ENCODE data around the gene APOBEC3G. TPM values are rescaled to one million over a fixed set of nuclear protein-coding genes. Genes with fewer than 3 reads are reported as not detected.

The APOBEC3G gene
- total and polyA plus RNA-seq, 2 of the 13 experiments (the other 11 are each of a cell fraction or from before 2014, with no cell fraction given), result 3.2 to 4.1 TPM

- H2AFZ ChIP-seq (ENCODE audit: low read length), result no peak overlapping the region
- intact Hi-C loops (cut with micrococcal nuclease; ENCODE audit: unreplicated experiment) (no loop called here), in situ Hi-C loops (cut with HindIII; ENCODE audit: extremely low pct_ligation_motif_present, low pct_unique_long_range_greater_than_20kb) (no loop called here)
- no peaks in the 10 kb centered on the region for H4K20me1 ChIP-seq (ENCODE audit: insufficient read depth, low read length)
- ChIA-PET POLR2A (no interaction called here), CTCF (ENCODE audit: low intra/inter-chr PET ratio, low total read pairs) (no interaction called here)
- H3K36me3 ChIP-seq (replicated peaks in 1 of 2; ENCODE audit: control insufficient read depth in 1 of 2, insufficient read depth in 2 of 2, low read length in 2 of 2), result no peaks in the 10 kb centered on the region
- no TSS peak for BruUV-seq (replicated peaks)
- no peak overlapping the region for H3K9ac ChIP-seq (ENCODE audit: insufficient read depth, low read depth, low read length)
- no peak overlapping the region for H3K4me2 ChIP-seq (ENCODE audit: low read depth, low read length)
- no peak overlapping the region for H3K4me3 ChIP-seq (replicated peaks in 1 of 3; ENCODE audit: insufficient read depth in 1 of 3, low read depth in 2 of 3, low read length in 3 of 3)
- no peaks in the 10 kb centered on the region for H3K9me3 ChIP-seq (ENCODE audit: low read length)
- 17% methylated on average over 1 of the region's 5 CpGs for WGBS (ENCODE audit: low lambda C conversion rate)
- no peak for FAIRE-seq
- ATAC-seq, result no peak; the same call in 2 of the 3 replicates
- no peaks in the 10 kb centered on the region for H3K4me1 ChIP-seq (ENCODE audit: insufficient read depth, low read length)
- TF ChIP-seq ZNF780A (CRISPR knock-in tag; IDR thresholded peaks at IDR 0.05), result no peak
- no peak for TF ChIP-seq ZNF17 (CRISPR knock-in tag; IDR thresholded peaks at IDR 0.05)
- TF ChIP-seq ZNF251 (CRISPR knock-in tag; IDR thresholded peaks at IDR 0.05), result no peak
- TF ChIP-seq ZC3H4 (CRISPR knock-in tag; IDR thresholded peaks at IDR 0.05; ENCODE audit: borderline replicate concordance), result no peak
- no peak for TF ChIP-seq ZNF34 (CRISPR knock-in tag; IDR thresholded peaks at IDR 0.05; ENCODE audit: borderline replicate concordance)
- no peak for TF ChIP-seq ZNF430 (CRISPR knock-in tag; IDR thresholded peaks at IDR 0.05)
- no peak for TF ChIP-seq HDAC2 (CRISPR knock-in tag; IDR thresholded peaks at IDR 0.05)
- no peak for TF ChIP-seq FOXP4 (CRISPR knock-in tag; IDR thresholded peaks at IDR 0.05)
- TF ChIP-seq SETDB1 (CRISPR knock-in tag; IDR thresholded peaks at IDR 0.05; ENCODE audit: borderline replicate concordance), result no peak
- no peak for TF ChIP-seq ZNF589 (CRISPR knock-in tag; conservative IDR thresholded peaks at IDR 0.05)
- TF ChIP-seq TERF1 (CRISPR knock-in tag; IDR thresholded peaks at IDR 0.05), result no peak
- TF ChIP-seq BHLHE40 (IDR thresholded peaks at IDR 0.05; ENCODE audit: low read length), result no peak
- no peak for TF ChIP-seq ZNF256 (CRISPR knock-in tag; conservative IDR thresholded peaks at IDR 0.05)
- no peak for TF ChIP-seq ZBTB20 (CRISPR knock-in tag; IDR thresholded peaks at IDR 0.05; ENCODE audit: borderline replicate concordance, low read depth)
- no peak for TF ChIP-seq FOXA3 (CRISPR knock-in tag; IDR thresholded peaks at IDR 0.05)
- TF ChIP-seq CENPX (CRISPR knock-in tag; IDR thresholded peaks at IDR 0.05), result no peak
- no peak for TF ChIP-seq ZNF800 (CRISPR knock-in tag; IDR thresholded peaks at IDR 0.05)
- no peak for TF ChIP-seq ZNF605 (CRISPR knock-in tag; IDR thresholded peaks at IDR 0.05)
- TF ChIP-seq ZSCAN12 (CRISPR knock-in tag; IDR thresholded peaks at IDR 0.05), result no peak
- no peak for TF ChIP-seq ETV6 (CRISPR knock-in tag; conservative IDR thresholded peaks at IDR 0.05)
- DNase-seq (ENCODE audit: low spot score), result no peak
- H3K79me2 ChIP-seq (ENCODE audit: insufficient read depth, low read length), result no peaks in the 10 kb centered on the region
- H3K27me3 ChIP-seq (ENCODE audit: control insufficient read depth in 1 of 2, insufficient read depth in 2 of 2, low read length in 2 of 2), result peaks cover 12 to 51% of the 10 kb centered on the region in 2 experiments; a peak in 4 of 5 replicates
- H3K27ac ChIP-seq (ENCODE audit: extremely low read length, insufficient read depth, low read length), result no peak overlapping the region
These were observed 11.6 kb downstream of the APOBEC3G start for GRCh38 chr22:39088685-39089032.

Data from HepG2 (cell line).